Measurements from ENCODE around the gene ADD1. TPM values are rescaled to one million over a fixed set of nuclear protein-coding genes. Genes with fewer than 3 reads are reported as not detected.

The ADD1 gene
- total RNA-seq, 1 experiment from 2014 or later = 181 TPM

GRCh38 chr4:2908686-2909085 is 65.0 kb downstream of the ADD1 start:
- Histone ChIP-seq H3K4me1 (replicated peaks; ENCODE audit: insufficient read depth) (no peaks in the 10 kb centered on the region), H3K27ac (no peak overlapping the region), H3K79me2 (ENCODE audit: low read depth) (no peaks in the 10 kb centered on the region), H4K20me1 (ENCODE audit: insufficient read depth) (no peaks in the 10 kb centered on the region), H2AFZ (no peak overlapping the region), H3K9me3 (ENCODE audit: insufficient read depth, low read depth) (no peaks in the 10 kb centered on the region), H3K4me3 (no peak overlapping the region), H3K27me3 (ENCODE audit: insufficient read depth, low read depth) (no peaks in the 10 kb centered on the region), H3K36me3 (ENCODE audit: low read depth) (no peaks in the 10 kb centered on the region), H3K4me2 (no peak overlapping the region), H3F3A (ENCODE audit: insufficient read depth, low read depth) (no peaks in the 10 kb centered on the region), H3K9me2 (ENCODE audit: insufficient read depth) (no peaks in the 10 kb centered on the region)
- no TSS peak for BruUV-seq (replicated peaks)
- DNase-seq = no peak
- intact Hi-C loops (cut with micrococcal nuclease; ENCODE audit: unreplicated experiment) = no loop called here
- TF ChIP-seq CTCF (conservative IDR thresholded peaks at IDR 0.05) (no peak), EZH2 (IDR thresholded peaks at IDR 0.05; ENCODE audit: low read depth) (no peak)
- ChIA-PET CTCF (no interaction called here), POLR2A (ENCODE audit: unreplicated experiment) (no interaction called here)

- H3K4me3 ChIP-seq = no peak overlapping the region
- H3K9me3 ChIP-seq (ENCODE audit: insufficient read depth, low read depth) = no peaks in the 10 kb centered on the region
- ChIA-PET POLR2A (ENCODE audit: unreplicated experiment) (no interaction called here), CTCF (no interaction called here)
- H4K20me1 ChIP-seq (ENCODE audit: insufficient read depth) = no peaks in the 10 kb centered on the region
- intact Hi-C loops (cut with micrococcal nuclease; ENCODE audit: unreplicated experiment) = no loop called here
- no peak for DNase-seq
- H3K27me3 ChIP-seq (ENCODE audit: insufficient read depth, low read depth) = no peaks in the 10 kb centered on the region
- H3F3A ChIP-seq (ENCODE audit: insufficient read depth, low read depth) = no peaks in the 10 kb centered on the region
- H3K79me2 ChIP-seq (ENCODE audit: low read depth) = no peaks in the 10 kb centered on the region
- no peak overlapping the region for H2AFZ ChIP-seq
- no peaks in the 10 kb centered on the region for H3K4me1 ChIP-seq (replicated peaks; ENCODE audit: insufficient read depth)
- TF ChIP-seq CTCF (conservative IDR thresholded peaks at IDR 0.05) = no peak
- no peak for TF ChIP-seq EZH2 (IDR thresholded peaks at IDR 0.05; ENCODE audit: low read depth)
- H3K36me3 ChIP-seq (ENCODE audit: low read depth) = no peaks in the 10 kb centered on the region
- BruUV-seq (replicated peaks) = no TSS peak
- H3K9me2 ChIP-seq (ENCODE audit: insufficient read depth) = no peaks in the 10 kb centered on the region
- no peak overlapping the region for H3K27ac ChIP-seq
- H3K4me2 ChIP-seq = no peak overlapping the region
Observed at GRCh38 chr4:2909583-2909982, 65.9 kb downstream of the ADD1 start.

GRCh38 chr4:2910409-2910808 is 66.8 kb downstream of the ADD1 start:
- Histone ChIP-seq H3K4me2 (no peak overlapping the region), H3K4me3 (no peak overlapping the region), H3K79me2 (ENCODE audit: low read depth) (no peaks in the 10 kb centered on the region), H4K20me1 (ENCODE audit: insufficient read depth) (no peaks in the 10 kb centered on the region), H2AFZ (no peak overlapping the region), H3K9me3 (ENCODE audit: insufficient read depth, low read depth) (no peaks in the 10 kb centered on the region), H3K27ac (no peak overlapping the region), H3K36me3 (ENCODE audit: low read depth) (no peaks in the 10 kb centered on the region), H3K27me3 (ENCODE audit: insufficient read depth, low read depth) (no peaks in the 10 kb centered on the region), H3K4me1 (replicated peaks; ENCODE audit: insufficient read depth) (no peaks in the 10 kb centered on the region), H3K9me2 (ENCODE audit: insufficient read depth) (no peaks in the 10 kb centered on the region), H3F3A (ENCODE audit: insufficient read depth, low read depth) (no peaks in the 10 kb centered on the region)
- intact Hi-C loops (cut with micrococcal nuclease; ENCODE audit: unreplicated experiment) = no loop called here
- CTCF ChIA-PET = no interaction called here
- POLR2A ChIA-PET (ENCODE audit: unreplicated experiment) = no interaction called here
- no peak for DNase-seq
- TF ChIP-seq CTCF (conservative IDR thresholded peaks at IDR 0.05) (no peak), EZH2 (IDR thresholded peaks at IDR 0.05; ENCODE audit: low read depth) (no peak)
- BruUV-seq (replicated peaks) = no TSS peak
